ENCODE results near the gene PTPRJ. TPM values are rescaled to one million over a fixed set of nuclear protein-coding genes. Genes with fewer than 3 reads are reported as not detected.
"Not testable (repeated sequence)": the region's sequence is repeated elsewhere in the genome, so short reads cannot be mapped to it uniquely, and the experiment has no call there.

Gene PTPRJ
- total RNA-seq, 1 donor from 2014 or later = 22.9 TPM

GRCh38 chr11:47950396-47950795 is 30.0 kb upstream of the PTPRJ start:
- no peak overlapping the region for H3K9ac ChIP-seq (ENCODE audit: low read length)
- no peak overlapping the region for H3K27ac ChIP-seq (ENCODE audit: low read depth, low read length)
- no peak overlapping the region for H3K4me3 Mint-ChIP-seq (ENCODE audit: unreplicated experiment)
- no peak for TF ChIP-seq CTCF (IDR thresholded peaks at IDR 0.05; ENCODE audit: insufficient read depth, low read depth, low read length)
- TF ChIP-seq EZH2 (IDR thresholded peaks at IDR 0.05; ENCODE audit: insufficient read depth, low read length) = no peak
- peaks cover 3% of the 10 kb centered on the region for H3K4me1 Mint-ChIP-seq (ENCODE audit: low read depth, unreplicated experiment)
- no peak for FAIRE-seq
- peaks cover 22% of the 10 kb centered on the region for H3K4me1 ChIP-seq (ENCODE audit: insufficient read depth, low read length)
- H3K4me2 ChIP-seq (ENCODE audit: low read length) = peak overlapping the region; percentile 11
- peak overlapping the region; percentile 22 for H2AFZ ChIP-seq (ENCODE audit: low read depth, low read length)
- DNase-seq (ENCODE audit: low read depth) = no peak
- H3K79me2 ChIP-seq (ENCODE audit: insufficient read depth, low read length) = no peaks in the 10 kb centered on the region
- H3K27me3 Mint-ChIP-seq (ENCODE audit: low read depth, unreplicated experiment) = no peaks in the 10 kb centered on the region
- H4K20me1 ChIP-seq (ENCODE audit: insufficient read depth, low read length) = no peaks in the 10 kb centered on the region
- peak overlapping the region; percentile 50 for H3K27ac Mint-ChIP-seq (ENCODE audit: unreplicated experiment)
- H3K4me3 ChIP-seq (ENCODE audit: insufficient read depth, low read depth, low read length) = no peak overlapping the region
- H3K9me3 Mint-ChIP-seq (ENCODE audit: unreplicated experiment) = no peaks in the 10 kb centered on the region
- H3K27me3 ChIP-seq (ENCODE audit: insufficient read depth, low read length) = no peaks in the 10 kb centered on the region
- H3K36me3 Mint-ChIP-seq (ENCODE audit: low read depth, unreplicated experiment) = no peaks in the 10 kb centered on the region
- H3K9me3 ChIP-seq (ENCODE audit: insufficient read depth, low read depth, low read length) = no peaks in the 10 kb centered on the region
- no peaks in the 10 kb centered on the region for H3K36me3 ChIP-seq (ENCODE audit: insufficient read depth, low read length)

- H3K36me3 Mint-ChIP-seq (ENCODE audit: low read depth, unreplicated experiment); H3K36me3 ChIP-seq (ENCODE audit: insufficient read depth, low read length); H4K20me1 ChIP-seq (ENCODE audit: insufficient read depth, low read length); FAIRE-seq; H3K4me2 ChIP-seq (ENCODE audit: low read length); H3K27ac ChIP-seq (ENCODE audit: low read depth, low read length); DNase-seq (ENCODE audit: low read depth); H3K79me2 ChIP-seq (ENCODE audit: insufficient read depth, low read length); H3K4me3 Mint-ChIP-seq (ENCODE audit: unreplicated experiment); H3K4me1 Mint-ChIP-seq (ENCODE audit: low read depth, unreplicated experiment); H2AFZ ChIP-seq (ENCODE audit: low read depth, low read length); H3K9ac ChIP-seq (ENCODE audit: low read length); H3K27me3 ChIP-seq (ENCODE audit: insufficient read depth, low read length); H3K27ac Mint-ChIP-seq (ENCODE audit: unreplicated experiment); H3K9me3 Mint-ChIP-seq (ENCODE audit: unreplicated experiment); H3K9me3 ChIP-seq (ENCODE audit: insufficient read depth, low read depth, low read length); H3K27me3 Mint-ChIP-seq (ENCODE audit: low read depth, unreplicated experiment); H3K4me3 ChIP-seq (ENCODE audit: insufficient read depth, low read depth, low read length): not testable (repeated sequence)
- peaks cover 19% of the 10 kb centered on the region for H3K4me1 ChIP-seq (ENCODE audit: insufficient read depth, low read length)
Measured at GRCh38 chr11:47951504-47951903, 28.9 kb upstream of the PTPRJ start.

GRCh38 chr11:47955061-47955755 is 25.2 kb upstream of the PTPRJ start:
- Histone ChIP-seq H3K27me3 (ENCODE audit: insufficient read depth, low read length) (no peaks in the 10 kb centered on the region), H3K4me3 (ENCODE audit: insufficient read depth, low read depth, low read length) (no peak overlapping the region), H3K27ac (ENCODE audit: low read depth, low read length) (no peak overlapping the region), H3K79me2 (ENCODE audit: insufficient read depth, low read length) (no peaks in the 10 kb centered on the region), H2AFZ (ENCODE audit: low read depth, low read length) (no peak overlapping the region), H3K9me3 (ENCODE audit: insufficient read depth, low read depth, low read length) (no peaks in the 10 kb centered on the region), H3K36me3 (ENCODE audit: insufficient read depth, low read length) (no peaks in the 10 kb centered on the region), H3K4me1 (ENCODE audit: insufficient read depth, low read length) (peaks cover 5% of the 10 kb centered on the region), H3K4me2 (ENCODE audit: low read length) (no peak overlapping the region), H4K20me1 (ENCODE audit: insufficient read depth, low read length) (no peaks in the 10 kb centered on the region), H3K9ac (ENCODE audit: low read length) (no peak overlapping the region)
- peaks cover 3% of the 10 kb centered on the region for H3K4me1 Mint-ChIP-seq (ENCODE audit: low read depth, unreplicated experiment)
- H3K27ac Mint-ChIP-seq (ENCODE audit: unreplicated experiment) = no peak overlapping the region
- no peaks in the 10 kb centered on the region for H3K9me3 Mint-ChIP-seq (ENCODE audit: unreplicated experiment)
- no peaks in the 10 kb centered on the region for H3K27me3 Mint-ChIP-seq (ENCODE audit: low read depth, unreplicated experiment)
- H3K4me3 Mint-ChIP-seq (ENCODE audit: unreplicated experiment) = no peak overlapping the region
- DNase-seq (ENCODE audit: low read depth) (no peak), FAIRE-seq (no peak)
- no peaks in the 10 kb centered on the region for H3K36me3 Mint-ChIP-seq (ENCODE audit: low read depth, unreplicated experiment)
- no peak for TF ChIP-seq CTCF (IDR thresholded peaks at IDR 0.05; ENCODE audit: insufficient read depth, low read depth, low read length)
- TF ChIP-seq EZH2 (IDR thresholded peaks at IDR 0.05; ENCODE audit: insufficient read depth, low read length) = no peak

Measured in astrocyte (in vitro differentiated cells and primary cell).